ENCODE results near the gene MYNN. TPM values are rescaled to one million over a fixed set of nuclear protein-coding genes. Genes with fewer than 3 reads are reported as not detected.

Gene MYNN
- total and polyA plus RNA-seq, 2 donors from 2014 or later, result 9.6 to 14.7 TPM

DNA sequence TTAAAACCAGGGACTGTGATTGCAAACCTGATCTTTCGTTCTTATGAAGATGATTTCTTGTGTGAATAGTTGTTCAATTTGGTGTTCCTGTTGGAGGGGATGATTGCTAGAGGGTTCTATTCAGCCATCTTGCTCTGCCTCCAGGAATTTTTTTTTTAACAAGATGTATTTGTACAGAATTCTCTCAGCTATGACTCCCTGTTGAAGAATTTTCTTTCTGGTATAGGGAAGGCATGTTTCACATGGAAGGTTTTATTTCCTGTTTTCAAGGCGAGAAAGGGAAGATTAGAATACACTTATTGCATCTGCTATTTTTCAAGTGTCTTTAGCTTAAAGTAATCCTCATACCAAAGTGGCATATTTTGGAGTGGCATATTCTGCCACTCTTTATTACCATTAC is 45.1 kb downstream of the MYNN start:
- H3K4me1 ChIP-seq (ENCODE audit: control insufficient read depth in 2 of 3, insufficient read depth in 2 of 3, low read depth in 1 of 3, low read length in 3 of 3), result peaks cover 0 to under 1% (median 0%) of the 10 kb centered on the region in 3 donors
- FAIRE-seq, result no peak
- intact Hi-C loops (cut with DNase I), result no loop called here

GRCh38 chr3:169822091-169822490 is 48.9 kb downstream of the MYNN start:
- TF ChIP-seq, protein P1, sequence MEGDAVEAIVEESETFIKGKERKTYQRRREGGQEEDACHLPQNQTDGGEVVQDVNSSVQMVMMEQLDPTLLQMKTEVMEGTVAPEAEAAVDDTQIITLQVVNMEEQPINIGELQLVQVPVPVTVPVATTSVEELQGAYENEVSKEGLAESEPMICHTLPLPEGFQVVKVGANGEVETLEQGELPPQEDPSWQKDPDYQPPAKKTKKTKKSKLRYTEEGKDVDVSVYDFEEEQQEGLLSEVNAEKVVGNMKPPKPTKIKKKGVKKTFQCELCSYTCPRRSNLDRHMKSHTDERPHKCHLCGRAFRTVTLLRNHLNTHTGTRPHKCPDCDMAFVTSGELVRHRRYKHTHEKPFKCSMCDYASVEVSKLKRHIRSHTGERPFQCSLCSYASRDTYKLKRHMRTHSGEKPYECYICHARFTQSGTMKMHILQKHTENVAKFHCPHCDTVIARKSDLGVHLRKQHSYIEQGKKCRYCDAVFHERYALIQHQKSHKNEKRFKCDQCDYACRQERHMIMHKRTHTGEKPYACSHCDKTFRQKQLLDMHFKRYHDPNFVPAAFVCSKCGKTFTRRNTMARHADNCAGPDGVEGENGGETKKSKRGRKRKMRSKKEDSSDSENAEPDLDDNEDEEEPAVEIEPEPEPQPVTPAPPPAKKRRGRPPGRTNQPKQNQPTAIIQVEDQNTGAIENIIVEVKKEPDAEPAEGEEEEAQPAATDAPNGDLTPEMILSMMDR (IDR thresholded peaks at IDR 0.05; ENCODE audit: borderline replicate concordance, extremely low read depth, insufficient read depth), result no peak
- H3K36me3 ChIP-seq (ENCODE audit: control insufficient read depth in 2 of 3, insufficient read depth in 3 of 3, low read length in 3 of 3), result no peaks in the 10 kb centered on the region
- FAIRE-seq (no peak), DNase-seq (no peak)
- no peak overlapping the region for H3K9ac ChIP-seq (ENCODE audit: low read length in 3 of 3)
- H3K9me3 ChIP-seq (ENCODE audit: control insufficient read depth in 2 of 3, insufficient read depth in 1 of 3, low read length in 3 of 3), result no peaks in the 10 kb centered on the region
- no peak overlapping the region for H3K27ac ChIP-seq (ENCODE audit: low read depth in 2 of 2, low read length in 2 of 2)
- H3K27me3 ChIP-seq (ENCODE audit: control insufficient read depth, insufficient read depth, low read length), result no peaks in the 10 kb centered on the region
- H3K4me1 ChIP-seq (ENCODE audit: control insufficient read depth in 2 of 3, insufficient read depth in 2 of 3, low read depth in 1 of 3, low read length in 3 of 3), result no peaks in the 10 kb centered on the region
- no peak overlapping the region for H3K4me3 ChIP-seq (ENCODE audit: low read length in 3 of 3)
- intact Hi-C loops (cut with DNase I), result no loop called here

More for the DNA sequence above, 45.1 kb downstream of the MYNN start:
- H3K9ac ChIP-seq (ENCODE audit: low read length in 3 of 3), result no peak overlapping the region
- DNase-seq, result no peak
- peaks cover 0 to 7% (median 0%) of the 10 kb centered on the region in 3 donors for H3K9me3 ChIP-seq (ENCODE audit: control insufficient read depth in 2 of 3, insufficient read depth in 1 of 3, low read length in 3 of 3)
- H3K4me3 ChIP-seq (ENCODE audit: low read length in 3 of 3), result no peak overlapping the region
- H3K36me3 ChIP-seq (ENCODE audit: control insufficient read depth in 2 of 3, insufficient read depth in 3 of 3, low read length in 3 of 3), result no peaks in the 10 kb centered on the region
- H3K27me3 ChIP-seq (ENCODE audit: control insufficient read depth, insufficient read depth, low read length), result no peaks in the 10 kb centered on the region
- H3K27ac ChIP-seq (ENCODE audit: low read depth in 2 of 2, low read length in 2 of 2), result no peak overlapping the region
- TF ChIP-seq, protein P1 (IDR thresholded peaks at IDR 0.05; ENCODE audit: borderline replicate concordance, extremely low read depth, insufficient read depth), result no peak

DNA sequence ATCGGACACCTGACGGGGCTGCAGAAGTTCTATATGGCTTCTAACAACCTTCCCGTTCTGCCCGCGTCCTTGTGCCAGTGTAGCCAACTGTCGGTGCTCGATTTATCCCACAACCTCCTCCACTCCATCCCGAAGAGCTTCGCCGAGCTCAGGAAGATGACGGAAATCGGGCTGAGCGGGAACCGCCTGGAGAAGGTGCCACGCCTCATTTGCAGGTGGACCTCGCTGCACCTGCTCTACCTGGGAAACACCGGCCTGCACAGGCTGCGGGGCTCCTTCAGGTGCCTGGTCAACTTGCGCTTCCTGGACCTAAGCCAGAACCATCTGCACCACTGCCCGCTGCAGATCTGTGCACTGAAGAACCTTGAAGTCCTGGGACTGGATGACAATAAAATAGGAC is 49.3 kb downstream of the MYNN start:
- no peak overlapping the region for H3K27ac ChIP-seq (ENCODE audit: low read depth in 2 of 2, low read length in 2 of 2)
- H3K9me3 ChIP-seq (ENCODE audit: control insufficient read depth in 2 of 3, insufficient read depth in 1 of 3, low read length in 3 of 3), result no peaks in the 10 kb centered on the region
- H3K27me3 ChIP-seq (ENCODE audit: control insufficient read depth, insufficient read depth, low read length), result no peaks in the 10 kb centered on the region
- TF ChIP-seq, protein P1 (IDR thresholded peaks at IDR 0.05; ENCODE audit: borderline replicate concordance, extremely low read depth, insufficient read depth), result no peak
- H3K9ac ChIP-seq (ENCODE audit: low read length in 3 of 3), result no peak overlapping the region
- FAIRE-seq (no peak), DNase-seq (no peak)
- intact Hi-C loops (cut with DNase I), result no loop called here
- H3K4me3 ChIP-seq (ENCODE audit: low read length in 3 of 3), result no peak overlapping the region
- no peaks in the 10 kb centered on the region for H3K36me3 ChIP-seq (ENCODE audit: control insufficient read depth in 2 of 3, insufficient read depth in 3 of 3, low read length in 3 of 3)
- H3K4me1 ChIP-seq (ENCODE audit: control insufficient read depth in 2 of 3, insufficient read depth in 2 of 3, low read depth in 1 of 3, low read length in 3 of 3), result no peaks in the 10 kb centered on the region

GRCh38 chr3:169822983-169823382 is 49.8 kb downstream of the MYNN start:
- no peak for FAIRE-seq
- H3K27ac ChIP-seq (ENCODE audit: low read depth in 2 of 2, low read length in 2 of 2), result no peak overlapping the region
- H3K36me3 ChIP-seq (ENCODE audit: control insufficient read depth in 2 of 3, insufficient read depth in 3 of 3, low read length in 3 of 3), result no peaks in the 10 kb centered on the region
- no peaks in the 10 kb centered on the region for H3K9me3 ChIP-seq (ENCODE audit: control insufficient read depth in 2 of 3, insufficient read depth in 1 of 3, low read length in 3 of 3)
- TF ChIP-seq, protein P1 (IDR thresholded peaks at IDR 0.05; ENCODE audit: borderline replicate concordance, extremely low read depth, insufficient read depth), result no peak
- H3K27me3 ChIP-seq (ENCODE audit: control insufficient read depth, insufficient read depth, low read length), result no peaks in the 10 kb centered on the region
- DNase-seq, result no peak
- H3K4me1 ChIP-seq (ENCODE audit: control insufficient read depth in 2 of 3, insufficient read depth in 2 of 3, low read depth in 1 of 3, low read length in 3 of 3), result no peaks in the 10 kb centered on the region
- no peak overlapping the region for H3K9ac ChIP-seq (ENCODE audit: low read length in 3 of 3)
- H3K4me3 ChIP-seq (ENCODE audit: low read length in 3 of 3), result no peak overlapping the region
- intact Hi-C loops (cut with DNase I), result no loop called here
